ENCODE data around the gene ARID1B. TPM values are rescaled to one million over a fixed set of nuclear protein-coding genes. Genes with fewer than 3 reads are reported as not detected.

The ARID1B gene
- total RNA-seq, 1 experiment from 2014 or later: 91.7 TPM

DNA sequence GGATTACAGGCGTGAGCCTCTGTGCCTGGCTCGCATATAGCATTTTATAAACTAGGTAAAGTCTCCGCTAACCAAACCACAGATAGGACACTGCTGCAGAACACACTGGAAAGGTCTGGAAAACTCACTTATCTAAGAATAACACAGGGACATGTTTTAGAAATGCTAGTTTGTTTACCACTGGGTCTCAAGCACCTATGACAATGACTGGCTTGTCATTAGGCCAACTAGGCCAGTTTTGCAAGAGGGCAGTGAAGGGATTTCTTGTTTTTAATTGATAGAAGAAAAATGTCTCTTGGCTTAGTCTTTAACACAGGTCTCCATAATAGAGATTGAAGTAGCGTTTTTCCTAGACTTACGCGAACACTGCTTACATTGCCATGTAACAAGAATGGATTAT, 344.7 kb downstream of the ARID1B start:
- DNase-seq (ENCODE audit: low read depth, low spot score) (no peak), ATAC-seq (no peak)
- POLR2A ChIA-PET: no interaction called here
- H3K9me3 ChIP-seq (ENCODE audit: control insufficient read depth, insufficient read depth, low read depth, low read length): no peaks in the 10 kb centered on the region
- H3K4me3 ChIP-seq (ENCODE audit: low read depth in 2 of 2, low read length in 2 of 2): no peak overlapping the region
- no peak overlapping the region for H3K27ac ChIP-seq (ENCODE audit: low read length)
- no peaks in the 10 kb centered on the region for H3K4me1 ChIP-seq (ENCODE audit: control insufficient read depth, insufficient read depth, low read length)
- no peaks in the 10 kb centered on the region for H3K27me3 ChIP-seq (ENCODE audit: control insufficient read depth, insufficient read depth, low read length)
- TF ChIP-seq, protein P1, sequence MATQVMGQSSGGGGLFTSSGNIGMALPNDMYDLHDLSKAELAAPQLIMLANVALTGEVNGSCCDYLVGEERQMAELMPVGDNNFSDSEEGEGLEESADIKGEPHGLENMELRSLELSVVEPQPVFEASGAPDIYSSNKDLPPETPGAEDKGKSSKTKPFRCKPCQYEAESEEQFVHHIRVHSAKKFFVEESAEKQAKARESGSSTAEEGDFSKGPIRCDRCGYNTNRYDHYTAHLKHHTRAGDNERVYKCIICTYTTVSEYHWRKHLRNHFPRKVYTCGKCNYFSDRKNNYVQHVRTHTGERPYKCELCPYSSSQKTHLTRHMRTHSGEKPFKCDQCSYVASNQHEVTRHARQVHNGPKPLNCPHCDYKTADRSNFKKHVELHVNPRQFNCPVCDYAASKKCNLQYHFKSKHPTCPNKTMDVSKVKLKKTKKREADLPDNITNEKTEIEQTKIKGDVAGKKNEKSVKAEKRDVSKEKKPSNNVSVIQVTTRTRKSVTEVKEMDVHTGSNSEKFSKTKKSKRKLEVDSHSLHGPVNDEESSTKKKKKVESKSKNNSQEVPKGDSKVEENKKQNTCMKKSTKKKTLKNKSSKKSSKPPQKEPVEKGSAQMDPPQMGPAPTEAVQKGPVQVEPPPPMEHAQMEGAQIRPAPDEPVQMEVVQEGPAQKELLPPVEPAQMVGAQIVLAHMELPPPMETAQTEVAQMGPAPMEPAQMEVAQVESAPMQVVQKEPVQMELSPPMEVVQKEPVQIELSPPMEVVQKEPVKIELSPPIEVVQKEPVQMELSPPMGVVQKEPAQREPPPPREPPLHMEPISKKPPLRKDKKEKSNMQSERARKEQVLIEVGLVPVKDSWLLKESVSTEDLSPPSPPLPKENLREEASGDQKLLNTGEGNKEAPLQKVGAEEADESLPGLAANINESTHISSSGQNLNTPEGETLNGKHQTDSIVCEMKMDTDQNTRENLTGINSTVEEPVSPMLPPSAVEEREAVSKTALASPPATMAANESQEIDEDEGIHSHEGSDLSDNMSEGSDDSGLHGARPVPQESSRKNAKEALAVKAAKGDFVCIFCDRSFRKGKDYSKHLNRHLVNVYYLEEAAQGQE (IDR thresholded peaks at IDR 0.05; ENCODE audit: insufficient read depth in 1 of 2, low read depth in 2 of 2, low read length in 1 of 2): no peak
- TF ChIP-seq POLR2AphosphoS5 (IDR thresholded peaks at IDR 0.05; ENCODE audit: low read depth, low read length) (no peak), TCF7L2 (IDR thresholded peaks at IDR 0.05; ENCODE audit: low read depth, low read length) (no peak), SIN3A (IDR thresholded peaks at IDR 0.05; ENCODE audit: borderline replicate concordance, insufficient read depth, low read depth, low read length) (no peak)
- TF ChIP-seq, protein P2, sequence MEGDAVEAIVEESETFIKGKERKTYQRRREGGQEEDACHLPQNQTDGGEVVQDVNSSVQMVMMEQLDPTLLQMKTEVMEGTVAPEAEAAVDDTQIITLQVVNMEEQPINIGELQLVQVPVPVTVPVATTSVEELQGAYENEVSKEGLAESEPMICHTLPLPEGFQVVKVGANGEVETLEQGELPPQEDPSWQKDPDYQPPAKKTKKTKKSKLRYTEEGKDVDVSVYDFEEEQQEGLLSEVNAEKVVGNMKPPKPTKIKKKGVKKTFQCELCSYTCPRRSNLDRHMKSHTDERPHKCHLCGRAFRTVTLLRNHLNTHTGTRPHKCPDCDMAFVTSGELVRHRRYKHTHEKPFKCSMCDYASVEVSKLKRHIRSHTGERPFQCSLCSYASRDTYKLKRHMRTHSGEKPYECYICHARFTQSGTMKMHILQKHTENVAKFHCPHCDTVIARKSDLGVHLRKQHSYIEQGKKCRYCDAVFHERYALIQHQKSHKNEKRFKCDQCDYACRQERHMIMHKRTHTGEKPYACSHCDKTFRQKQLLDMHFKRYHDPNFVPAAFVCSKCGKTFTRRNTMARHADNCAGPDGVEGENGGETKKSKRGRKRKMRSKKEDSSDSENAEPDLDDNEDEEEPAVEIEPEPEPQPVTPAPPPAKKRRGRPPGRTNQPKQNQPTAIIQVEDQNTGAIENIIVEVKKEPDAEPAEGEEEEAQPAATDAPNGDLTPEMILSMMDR (IDR thresholded peaks at IDR 0.05): no peak
- no TSS peak for BruUV-seq (replicated peaks)
- in situ Hi-C loops (cut with HindIII; ENCODE audit: low pct_unique_long_range_greater_than_20kb, low sequenced_read_pairs) (no loop called here), intact Hi-C loops (cut with micrococcal nuclease; ENCODE audit: unreplicated experiment) (no loop called here)
- CTCF ChIA-PET: no interaction called here
- no peaks in the 10 kb centered on the region for H3K36me3 ChIP-seq (ENCODE audit: control insufficient read depth, insufficient read depth, low read length)

DNA sequence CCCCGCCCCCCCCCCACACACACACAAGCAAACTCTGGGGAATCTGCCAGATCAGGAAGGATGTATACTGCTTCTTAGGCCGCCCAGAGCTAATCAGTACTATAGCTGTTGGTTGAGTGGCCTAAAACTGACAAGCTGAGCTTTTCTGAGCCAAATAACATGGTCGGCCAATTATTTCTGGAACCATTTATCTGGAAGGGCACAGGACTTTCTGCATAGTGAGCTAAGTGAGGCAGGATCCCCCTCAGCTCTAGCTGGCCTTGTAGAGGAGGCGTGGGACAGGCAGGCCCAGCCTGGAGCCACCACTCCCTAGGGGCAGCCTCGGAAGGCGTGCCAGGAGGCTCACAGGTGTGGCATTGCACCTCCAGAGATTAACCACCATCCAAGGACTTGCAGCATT, 346.1 kb downstream of the ARID1B start:
- Histone ChIP-seq H3K4me3 (ENCODE audit: low read depth in 2 of 2, low read length in 2 of 2) (no peak overlapping the region), H3K27ac (ENCODE audit: low read length) (no peak overlapping the region), H3K27me3 (ENCODE audit: control insufficient read depth, insufficient read depth, low read length) (no peaks in the 10 kb centered on the region), H3K4me1 (ENCODE audit: control insufficient read depth, insufficient read depth, low read length) (no peaks in the 10 kb centered on the region), H3K9me3 (ENCODE audit: control insufficient read depth, insufficient read depth, low read depth, low read length) (no peaks in the 10 kb centered on the region), H3K36me3 (ENCODE audit: control insufficient read depth, insufficient read depth, low read length) (no peaks in the 10 kb centered on the region)
- in situ Hi-C loops (cut with HindIII; ENCODE audit: low pct_unique_long_range_greater_than_20kb, low sequenced_read_pairs) (no loop called here), intact Hi-C loops (cut with micrococcal nuclease; ENCODE audit: unreplicated experiment) (no loop called here)
- ATAC-seq: no peak
- no peak for DNase-seq (ENCODE audit: low read depth, low spot score)
- CTCF ChIA-PET: no interaction called here
- TF ChIP-seq POLR2AphosphoS5 (IDR thresholded peaks at IDR 0.05; ENCODE audit: low read depth, low read length) (no peak), TCF7L2 (IDR thresholded peaks at IDR 0.05; ENCODE audit: low read depth, low read length) (no peak), SIN3A (IDR thresholded peaks at IDR 0.05; ENCODE audit: borderline replicate concordance, insufficient read depth, low read depth, low read length) (no peak)
- TF ChIP-seq, protein P1 (IDR thresholded peaks at IDR 0.05; ENCODE audit: insufficient read depth in 1 of 2, low read depth in 2 of 2, low read length in 1 of 2): no peak
- TF ChIP-seq, protein P2 (IDR thresholded peaks at IDR 0.05): no peak
- BruUV-seq (replicated peaks): no TSS peak
- POLR2A ChIA-PET: no interaction called here
